WI38 (cell line): Measurements from ENCODE around the gene MBD5.

Experiments used
- H3K4me3 ChIP-seq: 2 replicates; pipeline ENCODE4 v1.5.1; 2011; ENCODE audit warnings: low read depth, mild to moderate bottlenecking, control low read depth, low read length
- CTCF ChIP-seq: IDR thresholded peaks from 2 replicates; pipeline ENCODE4 v1.5.1; 2012; ENCODE audit warnings: low read depth, mild to moderate bottlenecking, control low read depth, low read length

The MBD5 gene

DNA sequence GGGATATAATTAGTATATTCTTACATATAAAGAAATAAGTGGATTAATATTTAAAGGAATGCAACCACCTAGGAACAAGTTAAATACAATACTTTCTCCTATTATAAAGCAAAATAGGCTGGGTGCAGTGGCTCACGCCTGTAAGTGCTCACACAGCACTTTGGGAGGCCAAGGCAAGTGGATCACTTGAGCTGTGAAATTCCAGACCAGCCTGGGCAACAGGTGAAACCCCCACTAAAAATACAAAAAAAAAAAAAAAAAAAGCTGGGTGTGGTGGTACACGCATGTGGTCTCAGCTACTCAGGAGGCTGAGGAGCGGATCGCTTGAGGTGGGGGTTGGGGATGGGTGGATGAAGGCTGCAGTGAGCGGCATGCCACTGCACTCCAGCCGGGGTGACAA is 337.5 kb downstream of the MBD5 start:
- no peak overlapping the region for H3K4me3 ChIP-seq
- TF ChIP-seq CTCF: no peak

- TF ChIP-seq CTCF: no peak
- no peak overlapping the region for H3K4me3 ChIP-seq
Measured at GRCh38 chr2:148360662-148361061, 339.8 kb downstream of the MBD5 start.

DNA sequence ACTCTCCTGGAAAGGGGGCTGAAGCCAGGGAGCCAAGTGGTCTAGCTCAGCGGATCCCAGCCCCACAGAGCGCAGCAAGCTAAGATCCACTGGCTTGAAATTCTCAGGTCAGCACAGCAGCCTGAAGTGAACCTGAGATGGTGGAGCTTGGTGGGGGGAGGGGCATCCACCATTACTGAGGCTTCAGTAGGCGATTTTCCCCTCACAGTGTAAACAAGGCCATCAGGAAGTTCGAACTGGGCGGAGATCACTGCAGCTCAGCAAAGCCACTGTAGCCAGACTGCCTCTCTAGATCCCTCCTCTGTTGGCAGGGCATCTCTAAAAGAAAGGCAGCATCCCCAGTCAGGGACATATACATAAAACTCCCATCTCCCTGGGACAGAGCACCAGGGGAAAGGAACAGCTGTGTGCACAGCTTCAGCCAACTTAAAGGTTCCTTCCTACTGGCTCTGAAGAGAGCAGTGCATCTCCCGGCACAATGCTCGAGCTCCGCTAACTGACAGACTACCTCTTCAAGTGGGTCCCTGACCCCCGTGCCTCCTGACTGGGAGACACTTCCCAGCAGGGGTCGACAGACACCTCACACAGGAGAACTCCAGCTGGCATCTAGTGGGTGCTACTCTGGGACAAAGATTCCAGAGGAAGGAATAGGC is 341.4 kb downstream of the MBD5 start:
- no peak for TF ChIP-seq CTCF
- H3K4me3 ChIP-seq: no peak overlapping the region

DNA sequence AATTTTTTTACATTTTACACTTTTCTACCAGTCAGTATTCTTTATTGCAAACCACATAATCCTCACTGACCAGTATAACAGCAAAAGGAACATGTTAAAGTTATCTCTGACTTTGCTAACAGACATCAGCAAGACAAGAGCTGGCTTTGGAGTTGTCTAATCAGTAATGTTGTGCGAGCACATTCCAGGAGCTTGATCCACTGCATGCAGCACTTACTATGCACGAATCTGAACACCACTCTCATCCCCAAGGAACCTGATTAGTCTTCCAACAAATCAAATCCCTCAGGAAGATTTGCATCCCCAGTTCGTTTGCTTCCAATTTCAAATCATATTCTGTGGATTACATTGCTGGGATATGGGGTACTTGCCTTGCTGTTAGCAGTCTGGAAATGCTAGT is 354.3 kb downstream of the MBD5 start:
- no peak overlapping the region for H3K4me3 ChIP-seq
- no peak for TF ChIP-seq CTCF

DNA sequence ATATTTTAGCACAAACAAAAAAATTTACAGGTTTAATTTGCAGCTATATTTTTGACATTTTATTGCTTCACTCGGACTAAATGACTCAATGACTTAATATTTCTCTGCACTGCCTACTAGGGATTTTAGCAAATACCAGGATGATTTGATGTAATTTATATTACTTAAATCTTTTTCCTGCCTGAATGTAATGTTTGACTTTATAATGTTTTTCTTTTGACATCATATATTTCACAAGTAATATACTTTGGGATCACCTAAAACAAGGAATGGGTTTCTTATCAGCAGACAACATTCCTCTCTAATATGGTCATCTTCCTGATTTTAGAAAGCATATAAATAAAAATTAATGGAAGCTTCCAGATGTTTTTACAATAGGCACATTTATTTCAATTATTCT is 370.4 kb downstream of the MBD5 start:
- no peak overlapping the region for H3K4me3 ChIP-seq
- no peak for TF ChIP-seq CTCF

DNA sequence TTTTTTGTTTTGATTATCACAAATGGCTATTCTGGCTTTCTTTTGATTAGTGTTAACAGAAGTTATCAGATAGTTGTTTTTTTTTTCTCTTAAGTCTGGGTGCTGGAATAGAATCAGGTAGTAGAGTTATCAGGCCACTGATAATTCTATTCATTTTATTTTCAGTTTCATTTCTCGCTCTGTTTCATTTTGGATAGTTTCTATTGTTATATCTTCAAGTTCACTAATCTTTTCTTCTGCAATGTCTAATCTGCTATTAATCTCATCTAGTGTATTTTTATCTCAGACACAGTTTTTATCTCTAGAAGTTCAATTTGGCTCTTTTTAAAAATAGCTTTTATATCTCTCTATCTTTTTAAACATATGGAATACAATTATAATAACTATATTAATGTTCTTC is 381.9 kb downstream of the MBD5 start:
- TF ChIP-seq CTCF: no peak
- H3K4me3 ChIP-seq: no peak overlapping the region

GRCh38 chr2:148410899-148411298 is 390.0 kb downstream of the MBD5 start:
- no peak for TF ChIP-seq CTCF

More at GRCh38 chr2:148410899-148411298, 390.0 kb downstream of the MBD5 start:
- H3K4me3 ChIP-seq: no peak overlapping the region
